Measurements from ENCODE around the gene ATP6V0D1.

Gene ATP6V0D1

GRCh38 chr16:67480833-67481560 is at the start of gene ATP6V0D1:
ATP6V0D1 (minus strand) TSS chr16:67481157; CDS start chr16:67481086, 71 bp downstream.
- DNase-seq (ENCODE audit: low read depth) = peak; percentile 89
- H3K4me3 ChIP-seq (ENCODE audit: low read length) = peak within 1 kb of the TSS; percentile 96
- TF ChIP-seq CTCF (conservative IDR thresholded peaks at IDR 0.05; ENCODE audit: low read depth, low read length) = peak; percentile 84

GRCh38 chr16:67530013-67530939 is 49.3 kb upstream of the ATP6V0D1 start:
- no peak for DNase-seq (ENCODE audit: low read depth)
- TF ChIP-seq CTCF (conservative IDR thresholded peaks at IDR 0.05; ENCODE audit: low read depth, low read length) = no peak
- H3K4me3 ChIP-seq (ENCODE audit: low read length) = peak overlapping the region; percentile 79

GRCh38 chr16:67529582-67530012 is 48.6 kb upstream of the ATP6V0D1 start:
- no peak for DNase-seq (ENCODE audit: low read depth)
- H3K4me3 ChIP-seq (ENCODE audit: low read length) = peak overlapping the region; percentile 79
- TF ChIP-seq CTCF (conservative IDR thresholded peaks at IDR 0.05; ENCODE audit: low read depth, low read length) = no peak

GRCh38 chr16:67528870-67529581 is 48.1 kb upstream of the ATP6V0D1 start:
- no peak for TF ChIP-seq CTCF (conservative IDR thresholded peaks at IDR 0.05; ENCODE audit: low read depth, low read length)
- peak overlapping the region; percentile 79 for H3K4me3 ChIP-seq (ENCODE audit: low read length)
- no peak for DNase-seq (ENCODE audit: low read depth)

- DNase-seq (ENCODE audit: low read depth) = no peak
- TF ChIP-seq CTCF (conservative IDR thresholded peaks at IDR 0.05; ENCODE audit: low read depth, low read length) = no peak
- H3K4me3 ChIP-seq (ENCODE audit: low read length) = peak within 1 kb of the TSS; percentile 79
Observed at GRCh38 chr16:67528222-67528869, 47.4 kb upstream of the ATP6V0D1 start, which contains the start of gene RIPOR1. RIPOR1 (plus strand) TSS chr16:67528829; CDS start chr16:67538447, 9,618 bp downstream.

GRCh38 chr16:67526149-67526791 is 45.3 kb upstream of the ATP6V0D1 start:
- DNase-seq (ENCODE audit: low read depth) = no peak
- no peak overlapping the region for H3K4me3 ChIP-seq (ENCODE audit: low read length)
- TF ChIP-seq CTCF (conservative IDR thresholded peaks at IDR 0.05; ENCODE audit: low read depth, low read length) = no peak

Data from retinal pigment epithelial cell (primary cell).